Cardiac fibroblast (primary cell): Measurements from ENCODE around the gene NCS1.

Source experiments
- DNase-seq, 2 donors: peaks; one replicate each; pipeline versions ENCODE4 v3.0.0 to v3.0.0-alpha.2; 2010; ENCODE audit warnings: low read depth in 2 of 2
- H3K4me3 ChIP-seq, 2 donors: replicated peaks in 1 of 2; 1 replicate in 1 of 2; 2 replicates in 1 of 2; pipeline ENCODE4 v1.5.1; 2011; ENCODE audit warnings: low read depth in 2 of 2, low read length in 2 of 2, mild to moderate bottlenecking in 2 of 2, moderate library complexity in 1 of 2
- TF ChIP-seq, protein P1 (sequence below): IDR thresholded peaks from one replicate; pipeline ENCODE4 v1.5.1; 2011; ENCODE audit warnings: low read depth, mild to moderate bottlenecking, low read length, inconsistent platforms

NCS1 gene

DNA sequence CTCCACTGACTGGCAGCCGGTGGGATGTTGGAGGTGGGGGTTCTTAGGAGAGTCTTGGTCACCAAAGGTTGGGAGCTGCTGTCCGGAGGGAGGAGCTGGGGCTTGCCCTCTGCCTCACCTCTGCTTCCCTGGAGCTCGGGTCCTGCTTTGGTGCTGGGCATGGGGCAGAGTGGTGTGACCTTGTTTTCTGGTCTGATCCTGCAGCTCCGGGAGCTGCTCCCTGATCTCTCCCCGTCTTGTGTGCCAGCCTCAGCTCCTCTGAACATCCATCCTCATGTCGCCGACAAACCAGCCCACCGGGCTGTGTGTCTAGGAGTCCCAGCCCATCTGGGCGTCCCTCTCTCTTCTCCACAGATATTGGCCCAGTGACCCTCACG lies 112.0 kb downstream of the NCS1 start:
- no peak overlapping the region for H3K4me3 ChIP-seq
- DNase-seq: no peak
- TF ChIP-seq, protein P1, sequence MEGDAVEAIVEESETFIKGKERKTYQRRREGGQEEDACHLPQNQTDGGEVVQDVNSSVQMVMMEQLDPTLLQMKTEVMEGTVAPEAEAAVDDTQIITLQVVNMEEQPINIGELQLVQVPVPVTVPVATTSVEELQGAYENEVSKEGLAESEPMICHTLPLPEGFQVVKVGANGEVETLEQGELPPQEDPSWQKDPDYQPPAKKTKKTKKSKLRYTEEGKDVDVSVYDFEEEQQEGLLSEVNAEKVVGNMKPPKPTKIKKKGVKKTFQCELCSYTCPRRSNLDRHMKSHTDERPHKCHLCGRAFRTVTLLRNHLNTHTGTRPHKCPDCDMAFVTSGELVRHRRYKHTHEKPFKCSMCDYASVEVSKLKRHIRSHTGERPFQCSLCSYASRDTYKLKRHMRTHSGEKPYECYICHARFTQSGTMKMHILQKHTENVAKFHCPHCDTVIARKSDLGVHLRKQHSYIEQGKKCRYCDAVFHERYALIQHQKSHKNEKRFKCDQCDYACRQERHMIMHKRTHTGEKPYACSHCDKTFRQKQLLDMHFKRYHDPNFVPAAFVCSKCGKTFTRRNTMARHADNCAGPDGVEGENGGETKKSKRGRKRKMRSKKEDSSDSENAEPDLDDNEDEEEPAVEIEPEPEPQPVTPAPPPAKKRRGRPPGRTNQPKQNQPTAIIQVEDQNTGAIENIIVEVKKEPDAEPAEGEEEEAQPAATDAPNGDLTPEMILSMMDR: no peak

DNA sequence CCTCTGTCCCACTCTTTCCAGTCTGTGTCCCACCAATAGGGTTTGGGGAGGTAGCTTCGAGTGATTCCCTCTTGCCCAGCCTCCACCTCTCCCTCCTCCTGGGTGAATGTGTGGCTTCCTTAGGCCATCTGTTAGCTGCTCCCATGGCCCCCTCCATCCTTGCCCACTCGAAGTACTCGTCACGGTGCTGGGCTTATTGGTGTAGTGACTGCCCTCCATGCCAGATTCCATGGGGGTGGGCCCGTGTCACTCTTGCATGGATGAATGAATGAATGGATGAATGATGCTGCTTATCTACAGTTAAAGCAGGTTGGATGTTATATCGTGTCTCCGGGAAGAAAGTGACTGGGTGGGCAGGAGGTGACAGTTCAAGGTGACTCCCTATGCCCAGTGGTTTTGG lies 112.5 kb downstream of the NCS1 start:
- DNase-seq: no peak
- TF ChIP-seq, protein P1: no peak
- no peak overlapping the region for H3K4me3 ChIP-seq

DNA sequence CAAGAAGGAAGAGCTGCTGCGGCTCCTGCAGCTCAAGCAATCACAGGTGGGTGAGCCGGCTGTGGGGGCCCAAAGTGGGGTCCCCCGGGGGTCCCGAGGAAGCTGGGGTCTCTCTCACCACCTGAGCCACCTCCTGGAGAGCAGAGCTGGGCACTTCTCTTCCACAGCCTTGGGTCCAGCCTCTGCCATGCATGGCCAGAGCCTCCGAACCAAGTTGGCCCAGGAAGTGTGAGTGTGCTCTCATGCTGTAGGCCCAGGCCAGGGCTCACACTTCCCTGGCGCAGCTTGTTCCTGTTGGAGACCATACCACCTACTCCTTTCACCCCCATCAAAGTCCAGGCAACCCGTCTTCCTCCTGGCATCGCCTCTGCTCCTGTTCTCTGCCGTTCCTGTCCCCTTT lies 113.1 kb downstream of the NCS1 start:
- TF ChIP-seq, protein P1: no peak
- H3K4me3 ChIP-seq: no peak overlapping the region
- DNase-seq: no peak

DNA sequence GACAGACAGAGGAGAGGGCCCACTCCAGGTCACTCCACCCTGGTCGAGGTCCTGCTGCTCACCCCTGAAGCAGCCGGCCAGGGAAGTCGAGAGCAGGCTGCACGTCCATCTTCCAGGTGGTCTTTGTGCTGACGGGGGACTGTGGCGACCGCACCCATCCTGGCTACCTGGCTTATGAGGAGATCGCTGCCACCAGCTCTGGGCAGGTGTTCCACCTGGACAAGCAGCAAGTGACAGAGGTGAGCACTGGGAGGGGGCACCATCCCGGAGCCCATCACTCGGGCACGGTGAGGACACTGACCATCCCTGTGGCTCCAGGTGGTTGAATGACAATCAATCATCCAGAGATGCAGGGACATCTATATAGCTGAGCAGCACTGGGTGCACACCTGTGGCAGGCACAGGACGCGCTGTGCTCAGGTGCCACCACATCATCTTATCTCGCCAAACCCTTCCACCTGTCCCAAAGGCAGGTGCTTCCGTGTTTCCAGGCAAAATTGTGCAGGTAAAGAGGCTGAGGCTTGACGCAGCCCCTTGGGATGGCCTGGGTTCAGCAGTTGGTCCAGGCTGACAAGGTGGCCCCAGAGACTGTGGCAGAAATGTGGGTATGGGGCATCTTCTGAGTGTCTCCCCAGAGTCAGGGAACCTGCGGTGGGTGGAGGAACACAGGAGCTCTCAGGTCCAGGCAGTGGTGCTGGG lies 114.0 kb downstream of the NCS1 start:
- DNase-seq: no peak
- H3K4me3 ChIP-seq: no peak overlapping the region
- TF ChIP-seq, protein P1: no peak
